HCT116 (cell line): ENCODE data around the gene KIAA1549.

Experiments
- CBX3 ChIP-seq: IDR thresholded peaks from 2 replicates; pipeline ENCODE4 v1.6.1; 2012; ENCODE audit warnings: low read depth
- CEBPB ChIP-seq: IDR thresholded peaks from 2 replicates; pipeline ENCODE4 v1.6.1; 2012; ENCODE audit warnings: low read depth
- CTCF ChIP-seq, 3 experiments: fragments of 200-600 bp in 1 of 3; sonication (generic) in 1 of 3; IDR thresholded peaks in 2 of 3; conservative IDR thresholded peaks in 1 of 3; 2 replicates each; pipeline ENCODE4 v1.5.1; 2012 to 2017; ENCODE audit warnings: low read depth in 2 of 3, low read length in 2 of 3, antibody characterized with exemption in 1 of 3, borderline replicate concordance in 1 of 3, control low read depth in 1 of 3, mild to moderate bottlenecking in 1 of 3, mixed read lengths in 1 of 3, mixed run types in 1 of 3, moderate library complexity in 1 of 3; ENCODE audit not compliant: insufficient read depth in 1 of 3
- EGR1 ChIP-seq: IDR thresholded peaks from 2 replicates; pipeline ENCODE4 v1.6.1; 2012; ENCODE audit warnings: low read depth
- EZH2 ChIP-seq: fragments of 200-600 bp; sonication (generic); IDR thresholded peaks from 2 replicates; pipeline ENCODE4 v1.6.1; 2017; ENCODE audit warnings: antibody characterized with exemption, mixed run types
- JUND ChIP-seq: IDR thresholded peaks from 2 replicates; pipeline ENCODE4 v1.6.1; 2012
- MAX ChIP-seq: IDR thresholded peaks from 2 replicates; pipeline ENCODE4 v1.6.1; 2012
- POLR2A ChIP-seq: IDR thresholded peaks from 2 replicates; pipeline ENCODE4 v1.7.0; 2011; ENCODE audit warnings: borderline replicate concordance; ENCODE audit not compliant: insufficient read depth, insufficient read length; ENCODE audit errors: extremely low read depth
- POLR2AphosphoS5 ChIP-seq: IDR thresholded peaks from 2 replicates; pipeline ENCODE4 v1.6.1; 2011; ENCODE audit warnings: mild to moderate bottlenecking, low read depth, low read length, moderate library complexity
- RAD21 ChIP-seq: IDR thresholded peaks from 2 replicates; pipeline ENCODE4 v1.6.1; 2012; ENCODE audit warnings: low read depth, mild to moderate bottlenecking
- REST ChIP-seq: IDR thresholded peaks from 2 replicates; pipeline ENCODE4 v1.6.1; 2012; ENCODE audit warnings: low read depth
- TCF7L2 ChIP-seq: IDR thresholded peaks from 2 replicates; pipeline ENCODE4 v1.7.0; 2011; ENCODE audit warnings: borderline replicate concordance, inconsistent platforms; ENCODE audit not compliant: insufficient read depth, insufficient read length; ENCODE audit errors: extremely low read depth
- YY1 ChIP-seq: IDR thresholded peaks from 2 replicates; pipeline ENCODE4 v1.6.1; 2011; ENCODE audit warnings: low read length, low read depth, moderate library complexity, mild to moderate bottlenecking; ENCODE audit not compliant: insufficient replicate concordance; ENCODE audit errors: extremely low read depth
- ZBTB33 ChIP-seq: IDR thresholded peaks from 2 replicates; pipeline ENCODE4 v1.6.1; 2011; ENCODE audit warnings: mild to moderate bottlenecking, low read length, moderate library complexity; ENCODE audit not compliant: insufficient replicate concordance; ENCODE audit errors: extremely low read depth

- TF ChIP-seq EGR1, result no peak
- no peak for TF ChIP-seq CTCF (IDR thresholded peaks at IDR 0.05 in 2 of 3, conservative IDR thresholded peaks at IDR 0.05 in 1 of 3; ENCODE audit: borderline replicate concordance in 1 of 3, insufficient read depth in 1 of 3, low read depth in 2 of 3, low read length in 2 of 3)
- TF ChIP-seq POLR2AphosphoS5, result no peak
- no peak for TF ChIP-seq MAX
- TF ChIP-seq CBX3, result no peak
- TF ChIP-seq JUND, result no peak
- TF ChIP-seq REST, result no peak
- no peak for TF ChIP-seq TCF7L2
- no peak for TF ChIP-seq POLR2A
- TF ChIP-seq EZH2, result no peak
- TF ChIP-seq RAD21, result no peak
- TF ChIP-seq ZBTB33, result no peak
- no peak for TF ChIP-seq CEBPB
- TF ChIP-seq YY1, result no peak
Measured at GRCh38 chr7:138924501-138925225, 56.5 kb downstream of the KIAA1549 start.
